ENCODE results near the gene NOTCH1. TPM values are rescaled to one million over a fixed set of nuclear protein-coding genes. Genes with fewer than 3 reads are reported as not detected.

The NOTCH1 gene
- total RNA-seq, 3 donors from 2014 or later (not counting 1 experiment from before 2014, with no cell fraction given), result 126 to 228 (median 192) TPM

- no peaks in the 10 kb centered on the region for H3K9me3 ChIP-seq (ENCODE audit: control insufficient read depth, insufficient read depth, low read length)
- no peak for ATAC-seq
- no peaks in the 10 kb centered on the region for H3K9me3 Mint-ChIP-seq
- no peak overlapping the region for H3K4me3 ChIP-seq (ENCODE audit: low read length)
- peaks cover 12% of the 10 kb centered on the region for H3K36me3 Mint-ChIP-seq
- no peaks in the 10 kb centered on the region for H3K4me1 ChIP-seq (ENCODE audit: control insufficient read depth, insufficient read depth, low read length)
- peaks cover 94% of the 10 kb centered on the region for H3K36me3 ChIP-seq (ENCODE audit: control insufficient read depth, insufficient read depth, low read length)
- no peak for DNase-seq
- H3K27me3 Mint-ChIP-seq (ENCODE audit: low read depth in 2 of 2), result no peaks in the 10 kb centered on the region
- no peak overlapping the region for H3K4me3 Mint-ChIP-seq
- no peak overlapping the region for H3K27ac ChIP-seq (ENCODE audit: low read length)
- no peak for TF ChIP-seq CTCF (IDR thresholded peaks at IDR 0.05)
- WGBS (ENCODE audit: insufficient coverage), result 93% methylated on average over 15 of the region's 15 CpGs
- no peaks in the 10 kb centered on the region for H3K4me1 Mint-ChIP-seq
- no peak overlapping the region for H3K27ac Mint-ChIP-seq
- no peaks in the 10 kb centered on the region for H3K27me3 ChIP-seq (ENCODE audit: control insufficient read depth, insufficient read depth, low read length)
- intact Hi-C loops (cut with micrococcal nuclease), result no loop called here
Measured at GRCh38 chr9:136467766-136468165, 78.1 kb downstream of the NOTCH1 start.

GRCh38 chr9:136466155-136466541, 79.7 kb downstream of the NOTCH1 start:
- no peak overlapping the region for H3K27ac Mint-ChIP-seq
- no peak for TF ChIP-seq CTCF (IDR thresholded peaks at IDR 0.05)
- Histone ChIP-seq H3K36me3 (ENCODE audit: control insufficient read depth, insufficient read depth, low read length) (peaks cover 92% of the 10 kb centered on the region), H3K9me3 (ENCODE audit: control insufficient read depth, insufficient read depth, low read length) (no peaks in the 10 kb centered on the region), H3K4me3 (ENCODE audit: low read length) (no peak overlapping the region), H3K27me3 (ENCODE audit: control insufficient read depth, insufficient read depth, low read length) (no peaks in the 10 kb centered on the region), H3K27ac (ENCODE audit: low read length) (no peak overlapping the region), H3K4me1 (ENCODE audit: control insufficient read depth, insufficient read depth, low read length) (no peaks in the 10 kb centered on the region)
- intact Hi-C loops (cut with micrococcal nuclease), result no loop called here
- WGBS (ENCODE audit: insufficient coverage), result 97% methylated on average over 30 of the region's 30 CpGs
- no peaks in the 10 kb centered on the region for H3K27me3 Mint-ChIP-seq (ENCODE audit: low read depth in 2 of 2)
- ATAC-seq (no peak), DNase-seq (no peak)
- H3K4me3 Mint-ChIP-seq, result no peak overlapping the region
- H3K9me3 Mint-ChIP-seq, result no peaks in the 10 kb centered on the region
- no peaks in the 10 kb centered on the region for H3K4me1 Mint-ChIP-seq
- H3K36me3 Mint-ChIP-seq, result peaks cover 12% of the 10 kb centered on the region

GRCh38 chr9:136465500-136466154, 80.2 kb downstream of the NOTCH1 start:
- Histone ChIP-seq H3K27ac (ENCODE audit: low read length) (no peak overlapping the region), H3K36me3 (ENCODE audit: control insufficient read depth, insufficient read depth, low read length) (peaks cover 92% of the 10 kb centered on the region), H3K9me3 (ENCODE audit: control insufficient read depth, insufficient read depth, low read length) (no peaks in the 10 kb centered on the region), H3K4me3 (ENCODE audit: low read length) (no peak overlapping the region), H3K4me1 (ENCODE audit: control insufficient read depth, insufficient read depth, low read length) (no peaks in the 10 kb centered on the region), H3K27me3 (ENCODE audit: control insufficient read depth, insufficient read depth, low read length) (no peaks in the 10 kb centered on the region)
- Mint-ChIP-seq H3K9me3 (no peaks in the 10 kb centered on the region), H3K27ac (no peak overlapping the region), H3K4me1 (no peaks in the 10 kb centered on the region), H3K36me3 (peaks cover 12% of the 10 kb centered on the region), H3K27me3 (ENCODE audit: low read depth in 2 of 2) (no peaks in the 10 kb centered on the region), H3K4me3 (no peak overlapping the region)
- DNase-seq, result no peak
- no peak for ATAC-seq
- intact Hi-C loops (cut with micrococcal nuclease), result no loop called here
- TF ChIP-seq CTCF (IDR thresholded peaks at IDR 0.05), result no peak
- WGBS (ENCODE audit: insufficient coverage), result 97% methylated on average over 27 of the region's 27 CpGs

- ATAC-seq (no peak), DNase-seq (no peak)
- Histone ChIP-seq H3K4me1 (ENCODE audit: control insufficient read depth, insufficient read depth, low read length) (no peaks in the 10 kb centered on the region), H3K4me3 (ENCODE audit: low read length) (no peak overlapping the region), H3K27ac (ENCODE audit: low read length) (no peak overlapping the region), H3K9me3 (ENCODE audit: control insufficient read depth, insufficient read depth, low read length) (no peaks in the 10 kb centered on the region), H3K27me3 (ENCODE audit: control insufficient read depth, insufficient read depth, low read length) (no peaks in the 10 kb centered on the region), H3K36me3 (ENCODE audit: control insufficient read depth, insufficient read depth, low read length) (peaks cover 92% of the 10 kb centered on the region)
- 96% methylated on average over 6 of the region's 6 CpGs for WGBS (ENCODE audit: insufficient coverage)
- Mint-ChIP-seq H3K36me3 (peaks cover 12% of the 10 kb centered on the region), H3K4me3 (no peak overlapping the region), H3K27ac (no peak overlapping the region), H3K4me1 (no peaks in the 10 kb centered on the region), H3K27me3 (ENCODE audit: low read depth in 2 of 2) (no peaks in the 10 kb centered on the region), H3K9me3 (no peaks in the 10 kb centered on the region)
- intact Hi-C loops (cut with micrococcal nuclease), result no loop called here
- no peak for TF ChIP-seq CTCF (IDR thresholded peaks at IDR 0.05)
Measured at GRCh38 chr9:136464241-136464640, 81.6 kb downstream of the NOTCH1 start.
